HFFc6 (cell line): ENCODE results near the gene RILP. TPM values are rescaled to one million over a fixed set of nuclear protein-coding genes. Genes with fewer than 3 reads are reported as not detected.

Experiments used
- DNase-seq: peaks from one replicate; pipeline ENCODE4 v3.0.0-alpha.2; 2018
- H3K27ac Mint-ChIP-seq: 2 replicates; pipeline ENCODE4 v1.8.0; 2020; ENCODE audit warnings: mild to moderate bottlenecking, mixed read lengths
- H3K27me3 Mint-ChIP-seq: 2 replicates; pipeline ENCODE4 v1.8.0; 2021; ENCODE audit warnings: mild to moderate bottlenecking, moderate library complexity, mixed read lengths; ENCODE audit not compliant: insufficient read depth
- H3K36me3 Mint-ChIP-seq: 2 replicates; pipeline ENCODE4 v1.8.0; 2021; ENCODE audit warnings: low read depth, mixed read lengths
- H3K4me1 Mint-ChIP-seq: 2 replicates; pipeline ENCODE4 v1.8.0; 2020; ENCODE audit warnings: low read depth, mixed read lengths
- H3K4me3 Mint-ChIP-seq: 2 replicates; pipeline ENCODE4 v1.8.0; 2020; ENCODE audit warnings: mild to moderate bottlenecking, moderate library complexity, mixed read lengths
- H3K9me3 Mint-ChIP-seq: 2 replicates; pipeline ENCODE4 v1.8.0; 2020; ENCODE audit warnings: mild to moderate bottlenecking, mixed read lengths
- total RNA-seq, 6 experiments: library from RNA; stranded (reverse); fragmentation: NEBNext Ultra II Directional; extraction: Animal tissue kit (Norgen Biotek cat#: 25700); gene quantifications; 2 replicates in 1 of 6; 3 replicates in 5 of 6; pipeline ENCODE4 v1.2.3, GENCODE V29; 2021
- TF ChIP-seq, protein P1 (sequence below): fragments of 200-600 bp; sonication (generic); IDR thresholded peaks from 2 replicates; pipeline ENCODE4 v1.5.0; 2021; ENCODE audit warnings: antibody characterized with exemption, mild to moderate bottlenecking

Gene RILP
- total RNA-seq, 6 experiments from 2014 or later: 4.6 to 6.5 (median 5.0) TPM

DNA sequence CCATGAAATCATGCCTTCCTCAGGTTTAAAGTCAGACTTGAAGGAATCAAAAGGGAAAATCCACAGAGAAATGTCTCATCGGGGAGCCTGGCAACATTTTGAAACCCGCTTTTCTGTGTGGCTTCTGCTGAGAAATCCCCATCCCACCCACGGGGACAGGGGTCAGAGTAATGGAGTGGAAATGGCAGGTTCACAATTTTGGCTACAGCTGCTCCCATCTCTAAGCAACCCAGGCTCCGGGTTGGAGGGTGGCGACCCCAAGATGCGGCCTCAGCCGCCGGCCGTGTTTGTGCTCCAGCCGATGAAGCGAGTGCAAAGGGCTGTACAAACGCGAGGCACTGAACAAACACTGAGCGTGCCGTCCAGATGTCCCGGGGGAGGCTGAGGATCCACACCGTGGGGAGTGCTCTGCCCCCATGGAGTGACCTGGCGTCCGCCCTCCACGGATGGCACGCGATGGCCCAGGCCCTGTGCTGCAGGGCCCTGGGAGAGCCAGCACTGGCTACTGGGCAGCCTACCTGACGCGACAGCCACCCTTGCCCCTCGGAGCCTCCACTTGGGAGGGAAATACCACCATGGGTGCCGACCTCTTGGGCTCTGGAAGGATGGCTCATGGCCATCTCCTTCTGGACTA lies 43.2 kb downstream of the RILP start:
- DNase-seq: no peak
- Mint-ChIP-seq H3K36me3 (peaks cover 5% of the 10 kb centered on the region; the same call in 1 of the 2 replicates), H3K4me1 (peaks cover 6% of the 10 kb centered on the region), H3K27ac (no peak overlapping the region), H3K4me3 (no peak overlapping the region), H3K27me3 (peaks cover 3% of the 10 kb centered on the region; the same call in 1 of the 2 replicates), H3K9me3 (peaks cover 6% of the 10 kb centered on the region)
- TF ChIP-seq, protein P1, sequence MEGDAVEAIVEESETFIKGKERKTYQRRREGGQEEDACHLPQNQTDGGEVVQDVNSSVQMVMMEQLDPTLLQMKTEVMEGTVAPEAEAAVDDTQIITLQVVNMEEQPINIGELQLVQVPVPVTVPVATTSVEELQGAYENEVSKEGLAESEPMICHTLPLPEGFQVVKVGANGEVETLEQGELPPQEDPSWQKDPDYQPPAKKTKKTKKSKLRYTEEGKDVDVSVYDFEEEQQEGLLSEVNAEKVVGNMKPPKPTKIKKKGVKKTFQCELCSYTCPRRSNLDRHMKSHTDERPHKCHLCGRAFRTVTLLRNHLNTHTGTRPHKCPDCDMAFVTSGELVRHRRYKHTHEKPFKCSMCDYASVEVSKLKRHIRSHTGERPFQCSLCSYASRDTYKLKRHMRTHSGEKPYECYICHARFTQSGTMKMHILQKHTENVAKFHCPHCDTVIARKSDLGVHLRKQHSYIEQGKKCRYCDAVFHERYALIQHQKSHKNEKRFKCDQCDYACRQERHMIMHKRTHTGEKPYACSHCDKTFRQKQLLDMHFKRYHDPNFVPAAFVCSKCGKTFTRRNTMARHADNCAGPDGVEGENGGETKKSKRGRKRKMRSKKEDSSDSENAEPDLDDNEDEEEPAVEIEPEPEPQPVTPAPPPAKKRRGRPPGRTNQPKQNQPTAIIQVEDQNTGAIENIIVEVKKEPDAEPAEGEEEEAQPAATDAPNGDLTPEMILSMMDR: no peak

DNA sequence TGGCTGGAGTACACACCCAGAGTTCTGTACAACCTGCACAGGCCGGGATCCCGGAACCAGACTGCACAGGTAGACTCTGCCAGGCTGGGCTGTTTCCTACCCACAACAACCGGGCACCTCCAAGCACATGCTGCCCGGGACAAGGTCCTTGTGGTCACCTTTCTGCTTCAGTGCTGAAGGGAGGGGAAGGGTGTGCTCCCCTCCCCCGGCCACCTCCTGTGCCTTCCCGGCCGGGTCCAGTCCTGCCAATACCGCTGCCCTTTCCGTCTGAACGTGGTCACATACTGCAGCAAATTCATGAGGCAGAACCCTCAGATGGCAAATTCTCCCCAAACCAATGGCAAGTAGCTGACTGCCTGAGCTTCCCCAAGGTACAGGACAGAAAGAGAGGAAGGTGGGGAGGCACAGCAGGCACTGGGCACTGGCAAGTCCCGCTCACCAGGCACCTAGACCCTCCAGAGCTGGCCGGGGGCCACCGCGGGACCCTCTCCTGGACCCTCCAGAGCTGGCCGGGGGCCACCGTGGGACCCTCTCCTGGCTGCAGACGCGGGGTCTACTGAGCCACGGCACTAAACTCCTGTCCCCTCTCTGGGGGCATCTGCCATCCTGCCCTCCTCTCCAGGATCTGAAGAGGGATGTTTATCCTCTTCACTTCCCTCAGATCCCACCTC lies 43.9 kb downstream of the RILP start:
- H3K27ac Mint-ChIP-seq: no peak overlapping the region
- TF ChIP-seq, protein P1: no peak
- peaks cover 6% of the 10 kb centered on the region for H3K4me1 Mint-ChIP-seq
- H3K4me3 Mint-ChIP-seq: no peak overlapping the region
- peaks cover 9% of the 10 kb centered on the region; the same call in 1 of the 2 replicates for H3K36me3 Mint-ChIP-seq
- DNase-seq: no peak
- H3K27me3 Mint-ChIP-seq: peaks cover 3% of the 10 kb centered on the region; the same call in 1 of the 2 replicates
- peaks cover 13% of the 10 kb centered on the region for H3K9me3 Mint-ChIP-seq

DNA sequence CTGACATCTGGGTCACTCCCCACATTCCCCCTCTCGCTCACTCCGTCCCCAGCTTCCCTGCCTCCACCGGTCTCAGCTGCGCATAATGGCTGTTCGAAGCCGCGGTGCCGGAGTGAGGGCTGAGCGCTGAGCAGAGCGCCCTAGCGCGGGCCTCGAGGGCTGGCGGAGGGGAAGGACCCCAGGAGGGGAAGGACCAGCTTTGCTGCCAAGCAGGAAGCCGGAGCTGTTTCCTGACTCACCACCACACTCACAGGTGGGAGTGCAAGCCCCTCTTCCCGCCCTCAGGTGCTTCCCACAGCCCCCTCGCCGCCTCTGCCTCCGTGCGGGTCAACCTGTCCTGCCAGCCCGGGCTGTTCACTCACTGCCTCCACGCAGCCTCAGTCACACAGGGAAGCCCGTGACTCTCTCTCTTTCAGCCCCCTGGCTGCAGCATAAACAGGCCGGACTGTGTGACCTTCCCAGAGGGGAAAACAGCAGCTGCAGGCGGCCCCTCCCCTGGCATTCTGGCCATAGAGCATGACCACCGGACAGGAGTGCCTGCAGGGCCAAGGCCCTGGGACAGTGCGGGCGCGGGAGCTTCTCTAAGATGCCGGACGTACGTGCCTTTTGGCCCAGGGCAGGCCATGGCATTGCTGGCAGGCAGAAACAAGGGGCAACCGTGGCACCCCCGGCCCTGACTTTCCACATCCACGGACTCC lies 44.7 kb downstream of the RILP start:
- Mint-ChIP-seq H3K27ac (no peak overlapping the region), H3K4me3 (no peak overlapping the region), H3K36me3 (peaks cover 9% of the 10 kb centered on the region; the same call in 1 of the 2 replicates)

DNA sequence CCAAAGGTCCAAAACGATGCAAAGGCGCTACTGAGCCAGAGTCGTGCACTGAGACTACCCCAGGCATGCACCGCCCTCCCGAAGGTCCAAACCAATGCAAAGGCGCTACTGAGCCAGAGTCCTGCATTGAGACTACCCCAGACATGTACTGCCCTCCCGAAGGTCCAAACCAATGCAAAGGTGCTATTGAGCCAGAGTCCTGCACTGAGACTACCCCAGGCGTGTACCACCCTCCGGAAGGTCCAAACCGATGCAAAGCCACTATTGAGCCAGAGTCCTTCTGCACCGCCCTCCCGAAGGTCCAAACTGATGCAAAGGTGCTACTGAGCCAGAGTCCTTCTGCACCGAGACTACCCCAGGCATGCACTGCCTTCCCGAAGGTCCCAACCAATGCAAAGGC lies 48.1 kb downstream of the RILP start:
- no peak for DNase-seq
- Mint-ChIP-seq H3K4me1 (no peaks in the 10 kb centered on the region), H3K36me3 (peaks cover 9% of the 10 kb centered on the region; the same call in 1 of the 2 replicates), H3K9me3 (peaks cover 16% of the 10 kb centered on the region), H3K27ac (no peak overlapping the region), H3K4me3 (no peak overlapping the region), H3K27me3 (peaks cover 5% of the 10 kb centered on the region; the same call in 1 of the 2 replicates)
- TF ChIP-seq, protein P1: no peak

More for the DNA sequence above, 44.7 kb downstream of the RILP start:
- no peak for DNase-seq
- peaks cover 6% of the 10 kb centered on the region for H3K4me1 Mint-ChIP-seq
- peaks cover 16% of the 10 kb centered on the region for H3K9me3 Mint-ChIP-seq
- TF ChIP-seq, protein P1: no peak
- H3K27me3 Mint-ChIP-seq: peaks cover 3% of the 10 kb centered on the region; the same call in 1 of the 2 replicates

DNA sequence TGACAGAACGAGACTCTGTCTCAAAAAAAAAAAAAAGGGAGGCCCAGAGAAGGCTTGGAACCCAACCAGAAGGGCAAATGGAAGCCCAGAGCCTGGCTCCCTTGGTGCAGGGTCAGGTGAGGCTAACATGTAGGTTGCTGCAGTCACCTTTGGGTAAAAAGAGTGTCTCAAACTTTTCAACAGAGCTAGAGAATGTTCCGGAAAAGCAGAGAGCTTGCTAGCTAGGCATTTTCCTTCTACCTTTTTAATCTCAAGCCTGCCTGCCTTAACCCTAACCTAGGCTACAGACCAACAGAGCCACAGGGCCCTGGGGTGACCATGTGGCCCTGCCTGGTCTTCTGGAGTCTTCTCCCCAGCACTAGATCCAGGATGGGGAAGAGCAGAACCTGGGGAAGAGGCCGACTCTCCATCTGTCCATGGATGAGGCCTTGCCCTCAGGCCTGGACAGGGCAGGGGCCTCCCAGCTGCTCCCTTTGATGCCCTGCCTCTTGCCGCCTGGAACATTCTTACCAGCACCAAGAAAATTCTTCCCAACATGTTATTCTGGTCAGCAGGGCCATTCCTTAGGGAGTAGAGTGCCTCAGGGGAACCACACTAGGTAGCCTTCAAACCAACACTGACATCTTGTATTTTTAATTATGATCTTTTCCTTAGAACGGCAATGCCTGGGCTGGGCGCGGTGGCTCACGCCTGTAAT lies 51.1 kb downstream of the RILP start:
- Mint-ChIP-seq H3K27me3 (peaks cover 4% of the 10 kb centered on the region), H3K9me3 (peaks cover 16% of the 10 kb centered on the region), H3K4me3 (no peak overlapping the region), H3K36me3 (peaks cover 9% of the 10 kb centered on the region; the same call in 1 of the 2 replicates), H3K4me1 (no peaks in the 10 kb centered on the region), H3K27ac (no peak overlapping the region)
- DNase-seq: no peak
- TF ChIP-seq, protein P1: no peak
